GM21423 (cell line): ENCODE results near the gene OR1J4.
"Not testable (repeated sequence)": the region's sequence is repeated elsewhere in the genome, so short reads cannot be mapped to it uniquely, and the experiment has no call there.

Source experiments
- ATAC-seq: cut with Tn5 transposase; IDR thresholded peaks from one replicate; pipeline ENCODE4 v1.9.1; 2021; ENCODE audit warnings: mild to moderate bottlenecking, moderate library complexity; ENCODE audit not compliant: unreplicated experiment

Gene OR1J4

DNA sequence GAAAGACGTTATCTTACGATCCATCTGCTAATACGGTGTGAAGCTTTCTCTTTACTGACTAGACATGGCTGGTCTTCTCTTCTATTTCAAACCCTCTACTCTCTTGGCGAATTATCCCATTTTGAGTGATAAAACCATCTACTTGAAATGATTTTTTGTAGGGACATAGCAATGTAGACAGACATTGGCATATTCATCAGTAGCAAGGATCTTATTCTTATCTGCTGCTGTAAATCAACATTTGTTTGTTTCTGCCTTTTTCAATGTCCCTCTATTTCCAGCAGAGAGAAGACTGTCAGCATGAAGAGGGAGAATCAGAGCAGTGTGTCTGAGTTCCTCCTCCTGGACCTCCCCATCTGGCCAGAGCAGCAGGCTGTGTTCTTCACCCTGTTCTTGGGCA lies at the start of gene OR1J4:
Gene OR1J4 (plus strand): TSS at position 301 of the 400 bp plus-strand sequence. CDS start 0 bp downstream, at position 301.
- ATAC-seq: no peak

GRCh38 chr9:122474561-122474960 lies 44.4 kb upstream of the OR1J4 start:
- ATAC-seq: no peak

DNA sequence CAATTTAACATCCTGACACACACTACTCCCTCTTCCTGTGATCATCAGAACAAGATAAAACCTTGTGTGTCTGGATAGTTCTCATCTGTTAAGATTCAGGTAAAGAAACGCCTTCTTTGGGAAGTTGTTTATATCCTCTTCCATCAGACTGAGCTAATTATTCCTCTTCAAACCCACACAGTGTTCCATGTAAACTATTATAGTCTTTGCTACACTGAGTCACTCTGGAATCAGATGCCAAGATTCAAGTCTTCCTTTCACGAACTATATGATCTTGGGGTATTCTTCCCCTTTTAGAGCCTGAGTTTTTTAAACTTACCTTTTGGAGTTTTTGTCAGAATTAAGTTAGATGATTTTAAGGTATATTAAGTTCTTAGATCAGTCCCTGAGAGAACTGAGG lies 43.2 kb upstream of the OR1J4 start:
- ATAC-seq: no peak

DNA sequence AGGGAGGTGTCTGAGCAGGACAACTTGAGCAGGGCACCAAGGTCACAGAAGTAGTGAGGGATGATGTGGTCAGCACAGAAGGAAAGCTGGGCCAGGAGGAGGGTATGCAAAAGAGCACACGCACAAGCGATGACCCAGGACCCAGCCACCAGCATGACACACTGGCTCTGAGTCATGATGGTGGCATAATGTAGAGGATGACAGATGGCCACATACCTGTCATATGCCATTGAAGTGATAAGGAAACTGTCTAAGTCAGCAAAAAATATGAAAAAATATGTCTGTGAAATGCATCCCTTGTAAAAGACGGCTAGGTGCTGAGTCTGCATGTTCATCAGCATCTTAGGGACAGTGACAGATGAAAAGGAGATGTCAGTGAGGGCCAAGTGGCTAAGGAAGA lies 41.6 kb upstream of the OR1J4 start:
- ATAC-seq: no peak

GRCh38 chr9:122477826-122478225 lies 41.1 kb upstream of the OR1J4 start, which contains the start of gene OR1J1:
Gene OR1J1 (minus strand): TSS chr9:122477926. CDS start chr9:122477926, 0 bp downstream.
- ATAC-seq: no peak

GRCh38 chr9:122479062-122479461 lies 39.9 kb upstream of the OR1J4 start:
- no peak for ATAC-seq

DNA sequence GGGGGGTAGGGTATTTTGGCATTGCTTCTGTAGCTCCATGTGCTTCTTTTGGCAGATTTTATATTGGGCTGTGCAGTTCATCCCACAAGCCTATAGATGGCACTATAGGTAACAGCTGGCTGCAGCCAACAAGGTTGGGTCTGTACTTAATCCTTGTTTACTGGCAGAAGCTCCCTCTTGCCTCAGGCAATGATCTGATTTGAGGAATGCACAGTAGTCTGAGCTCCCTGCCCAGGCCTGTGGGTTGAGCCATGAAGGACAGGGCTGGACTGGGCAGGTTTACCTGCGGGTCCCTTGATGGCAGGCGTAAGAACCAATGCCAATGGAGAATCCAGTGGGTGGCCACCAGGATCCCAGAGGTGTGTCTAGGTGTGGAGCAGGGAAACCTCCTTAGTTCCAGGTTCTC lies 20.1 kb upstream of the OR1J4 start:
- ATAC-seq: no peak

GRCh38 chr9:122506964-122507363 lies 12.0 kb upstream of the OR1J4 start:
- ATAC-seq: no peak

GRCh38 chr9:122510502-122510901 lies 8.4 kb upstream of the OR1J4 start, which contains the start of gene OR1J2:
Gene OR1J2 (plus strand): TSS chr9:122510802. CDS start chr9:122510802, 0 bp downstream.
- no peak for ATAC-seq

DNA sequence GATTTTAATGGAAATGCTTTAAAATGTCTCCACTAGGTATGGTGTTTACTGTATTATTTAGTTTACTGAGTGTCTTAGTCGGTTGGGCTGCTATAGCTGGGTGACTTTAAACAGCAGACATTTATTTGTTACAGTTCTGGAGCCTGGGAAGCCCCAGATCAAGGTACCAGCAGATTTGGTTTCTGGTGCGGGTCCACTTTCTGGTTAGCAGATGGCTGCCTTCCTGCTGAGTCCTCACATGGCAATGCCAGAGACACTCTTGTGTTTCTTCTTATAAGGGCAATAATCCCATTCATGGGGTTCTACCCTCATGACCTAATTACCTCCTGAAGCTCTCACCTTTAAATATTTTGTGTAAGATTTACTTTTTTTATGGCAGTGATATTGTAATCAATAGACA lies 715 bp upstream of the OR1J4 start:
- no peak for ATAC-seq

DNA sequence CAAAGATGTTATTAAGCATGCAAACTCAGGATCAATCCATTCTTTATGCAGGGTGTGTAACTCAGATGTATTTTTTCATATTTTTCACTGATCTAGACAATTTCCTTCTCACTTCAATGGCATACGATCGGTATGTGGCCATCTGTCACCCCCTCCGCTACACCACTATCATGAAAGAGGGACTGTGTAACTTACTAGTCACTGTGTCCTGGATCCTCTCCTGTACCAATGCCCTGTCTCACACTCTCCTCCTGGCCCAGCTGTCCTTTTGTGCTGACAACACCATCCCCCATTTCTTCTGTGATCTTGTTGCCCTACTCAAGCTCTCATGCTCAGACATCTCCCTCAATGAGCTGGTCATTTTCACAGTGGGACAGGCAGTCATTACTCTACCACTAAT lies 435 bp downstream of the OR1J4 start:
- no peak for ATAC-seq

- ATAC-seq: no peak
Measured at GRCh38 chr9:122526602-122527001, 7.7 kb downstream of the OR1J4 start.

DNA sequence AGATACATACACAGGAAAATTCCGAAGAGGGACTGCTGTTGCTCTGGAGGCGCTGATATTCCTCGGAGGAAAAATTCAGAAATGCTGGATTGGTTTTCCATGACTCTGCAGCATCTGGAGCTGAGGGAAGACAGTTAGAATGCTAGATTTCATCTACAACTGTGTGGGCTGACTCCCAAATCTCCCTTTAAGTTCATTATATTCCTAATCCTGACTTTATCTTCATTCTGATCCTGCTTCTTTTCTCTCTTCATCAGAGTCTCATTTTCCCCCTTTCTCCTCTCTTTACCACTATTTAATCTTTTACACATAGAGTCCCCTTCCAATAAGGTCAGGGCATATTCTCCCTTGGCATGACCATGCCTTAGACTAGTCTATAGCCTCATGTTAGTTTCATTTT lies 8.3 kb downstream of the OR1J4 start, which contains the start of gene OR1N1:
Gene OR1N1 (minus strand): TSS at position 101 of the 400 bp plus-strand sequence. CDS start 0 bp downstream, at position 101.
- ATAC-seq: no peak

DNA sequence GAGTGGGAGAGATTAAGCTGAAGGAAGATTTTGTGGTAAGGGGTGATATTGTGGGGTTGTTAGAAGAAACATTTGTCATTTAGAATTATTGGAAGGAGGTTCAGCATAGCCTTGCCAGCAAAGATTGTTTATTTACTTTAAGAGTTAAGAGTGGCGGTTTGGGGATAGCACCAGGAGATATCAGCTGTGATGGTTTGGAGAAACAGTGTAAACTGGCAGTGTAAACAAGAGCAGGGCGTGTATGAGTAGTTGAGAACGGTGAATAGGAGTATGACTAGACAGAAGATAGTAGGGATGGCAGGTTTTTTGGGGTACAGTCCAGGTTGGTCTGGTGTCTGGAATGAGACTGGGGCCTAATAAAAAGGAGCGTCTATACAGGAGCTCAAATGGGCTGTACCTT lies 12.2 kb downstream of the OR1J4 start:
- ATAC-seq: not testable (repeated sequence)

DNA sequence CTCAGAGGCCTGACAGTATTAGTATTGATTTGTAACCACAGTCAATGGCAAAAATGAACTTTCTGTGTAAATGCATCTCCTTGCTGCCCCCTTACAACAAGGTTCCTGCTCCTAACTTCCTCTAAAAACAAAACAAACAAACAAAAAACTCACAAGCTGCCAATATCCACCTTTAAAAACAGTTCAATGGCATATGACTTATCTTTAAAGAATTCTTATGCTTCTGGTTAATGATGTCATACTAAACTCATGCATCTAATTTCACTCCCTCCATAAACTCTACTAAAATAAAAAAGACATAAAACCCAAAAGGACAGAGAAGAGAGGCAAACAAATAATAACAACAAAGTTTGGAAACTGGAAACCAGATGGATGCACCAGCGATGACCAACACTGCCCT lies 17.2 kb downstream of the OR1J4 start:
- no peak for ATAC-seq

GRCh38 chr9:122537066-122537465 lies 18.1 kb downstream of the OR1J4 start:
- ATAC-seq: not testable (repeated sequence)

- ATAC-seq: no peak
Measured at GRCh38 chr9:122538757-122539156, 19.8 kb downstream of the OR1J4 start.

DNA sequence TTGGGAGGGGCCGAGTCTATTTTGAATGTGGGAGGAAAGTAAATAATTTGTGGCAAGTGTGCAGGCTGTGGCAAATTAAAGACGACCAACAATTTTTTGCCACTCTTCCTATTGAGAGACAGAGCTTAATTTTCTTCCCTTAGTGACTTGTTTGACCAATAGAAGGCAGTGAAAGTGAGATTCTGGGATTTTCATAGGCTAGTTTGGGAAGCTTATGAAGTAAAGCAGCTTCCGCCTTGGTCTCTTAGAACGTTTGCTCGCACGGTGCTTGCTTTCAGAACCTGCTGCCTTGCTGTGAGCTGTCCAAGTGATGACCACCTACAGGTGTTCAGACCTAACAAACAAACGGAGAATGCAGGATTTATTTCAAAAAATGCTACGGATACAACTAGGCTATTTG lies 27.3 kb downstream of the OR1J4 start:
- ATAC-seq: no peak

DNA sequence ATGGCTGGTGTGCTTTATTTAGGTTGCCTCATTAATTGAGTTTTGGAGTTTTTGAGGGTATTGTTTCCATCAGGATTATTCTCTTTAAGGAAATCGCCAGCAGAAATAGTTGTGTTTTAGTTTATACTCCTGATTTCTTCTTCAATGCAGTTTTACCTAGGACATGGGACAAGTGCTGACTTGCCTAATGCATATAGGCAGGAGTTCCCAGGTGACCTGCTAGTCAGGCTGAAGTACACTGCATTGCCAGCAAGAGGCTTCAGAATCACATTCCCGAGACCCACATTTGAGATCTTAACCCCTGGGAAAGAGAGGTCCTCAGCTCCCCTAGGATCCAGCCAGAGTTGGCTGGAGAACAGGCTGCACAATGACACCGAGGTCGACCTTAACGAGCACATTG lies 32.4 kb downstream of the OR1J4 start:
- ATAC-seq: no peak

DNA sequence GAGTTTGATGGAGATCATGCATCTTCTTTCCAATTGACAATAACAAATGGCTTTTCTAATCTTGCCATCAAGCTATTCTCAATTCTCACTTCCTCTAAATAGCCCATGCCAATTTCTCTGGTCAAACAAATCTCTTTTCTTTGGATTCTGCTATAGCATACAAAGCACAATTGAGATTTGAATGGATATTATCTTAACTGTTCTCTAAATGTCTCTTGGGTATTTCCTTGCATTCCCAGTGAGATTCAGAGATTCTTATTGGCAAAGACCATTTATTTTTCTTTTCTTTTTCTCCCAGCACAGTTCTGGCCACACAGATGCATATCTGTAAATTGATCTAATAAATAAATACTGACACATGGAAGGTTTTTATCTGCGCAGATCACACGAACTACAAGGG lies 33.9 kb downstream of the OR1J4 start, which contains the start of gene OR1N2:
Gene OR1N2 (plus strand): TSS at position 301 of the 400 bp plus-strand sequence. CDS start 100 bp downstream, outside the sequence.
- no peak for ATAC-seq

- ATAC-seq: no peak
Measured at GRCh38 chr9:122561446-122561845, 42.5 kb downstream of the OR1J4 start.

GRCh38 chr9:122562134-122562760 lies 43.3 kb downstream of the OR1J4 start:
- ATAC-seq: no peak

GRCh38 chr9:122567901-122568300 lies 49.0 kb downstream of the OR1J4 start:
- no peak for ATAC-seq
